ENCODE results near the gene PCNX4. TPM values are rescaled to one million over a fixed set of nuclear protein-coding genes. Genes with fewer than 3 reads are reported as not detected.
A peak's percentile ranks its signal among the peaks of the same experiment; 100 is the strongest.

Gene PCNX4
- total and polyA plus RNA-seq, 9 donors, result 19.2 to 83.4 (median 56.8) TPM

DNA sequence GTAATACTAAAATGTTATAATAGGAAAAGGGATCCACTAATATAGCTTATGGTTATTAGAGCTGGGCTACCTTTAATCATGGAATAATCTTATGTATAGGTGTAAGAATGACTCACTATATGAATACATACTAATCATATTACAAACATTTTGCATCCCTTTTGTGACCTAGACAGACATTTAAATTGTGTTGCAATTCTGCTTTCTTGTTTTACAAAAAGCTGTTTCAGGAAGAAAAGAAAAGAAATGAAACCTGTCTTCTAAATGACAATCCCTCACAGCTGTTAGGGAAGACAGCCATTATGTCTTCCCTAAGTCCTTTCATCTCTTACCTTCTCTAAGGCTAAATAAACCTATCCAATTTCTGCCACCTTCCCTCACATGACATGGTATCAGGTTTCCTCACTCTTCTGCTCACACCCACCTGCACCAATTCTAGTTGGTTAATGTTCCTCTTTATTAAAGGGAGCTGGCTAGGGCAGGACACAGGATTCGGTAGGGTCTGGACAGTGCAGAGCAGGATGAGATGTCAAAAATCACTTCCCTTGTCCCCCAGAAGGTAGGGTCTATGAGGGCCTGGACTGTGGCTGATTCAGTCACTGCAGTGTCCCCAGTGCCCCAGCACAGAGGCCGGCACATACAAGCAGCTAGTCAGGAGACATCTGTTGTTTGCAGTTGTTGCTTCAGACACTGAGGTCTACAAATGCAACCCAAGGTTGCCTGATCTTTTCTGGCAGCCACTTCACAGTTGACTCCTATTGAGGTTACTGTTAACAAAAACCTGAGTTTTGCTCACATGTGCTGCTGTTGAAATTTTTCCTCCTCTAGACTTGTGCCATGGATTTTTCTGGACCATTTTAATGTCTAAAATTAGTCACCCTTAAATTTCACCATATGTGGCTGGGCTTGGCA, 69.7 kb downstream of the PCNX4 start:
- Histone ChIP-seq H3K27me3 (no peaks in the 10 kb centered on the region), H3K36me3 (no peaks in the 10 kb centered on the region), H3K9me3 (no peaks in the 10 kb centered on the region), H3K4me3 (no peak overlapping the region), H3K4me1 (ENCODE audit: insufficient read depth) (peaks cover 9% of the 10 kb centered on the region), H3K27ac (peak overlapping the region in 1 of 2 donors; percentile 3)
- no peak for TF ChIP-seq EP300 (IDR thresholded peaks at IDR 0.05)
- TF ChIP-seq POLR2A (IDR thresholded peaks at IDR 0.05), result no peak
- TF ChIP-seq, protein P1, sequence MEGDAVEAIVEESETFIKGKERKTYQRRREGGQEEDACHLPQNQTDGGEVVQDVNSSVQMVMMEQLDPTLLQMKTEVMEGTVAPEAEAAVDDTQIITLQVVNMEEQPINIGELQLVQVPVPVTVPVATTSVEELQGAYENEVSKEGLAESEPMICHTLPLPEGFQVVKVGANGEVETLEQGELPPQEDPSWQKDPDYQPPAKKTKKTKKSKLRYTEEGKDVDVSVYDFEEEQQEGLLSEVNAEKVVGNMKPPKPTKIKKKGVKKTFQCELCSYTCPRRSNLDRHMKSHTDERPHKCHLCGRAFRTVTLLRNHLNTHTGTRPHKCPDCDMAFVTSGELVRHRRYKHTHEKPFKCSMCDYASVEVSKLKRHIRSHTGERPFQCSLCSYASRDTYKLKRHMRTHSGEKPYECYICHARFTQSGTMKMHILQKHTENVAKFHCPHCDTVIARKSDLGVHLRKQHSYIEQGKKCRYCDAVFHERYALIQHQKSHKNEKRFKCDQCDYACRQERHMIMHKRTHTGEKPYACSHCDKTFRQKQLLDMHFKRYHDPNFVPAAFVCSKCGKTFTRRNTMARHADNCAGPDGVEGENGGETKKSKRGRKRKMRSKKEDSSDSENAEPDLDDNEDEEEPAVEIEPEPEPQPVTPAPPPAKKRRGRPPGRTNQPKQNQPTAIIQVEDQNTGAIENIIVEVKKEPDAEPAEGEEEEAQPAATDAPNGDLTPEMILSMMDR (IDR thresholded peaks at IDR 0.05), result no peak
- WGBS, 3 donors, result 41 to 77% (median 43%) methylated on average over 2 of the region's 2 CpGs
- intact Hi-C loops (cut with DNase I), result no loop called here
- peak in 2 of 5 donors; percentile 37 to 54 for DNase-seq

DNA sequence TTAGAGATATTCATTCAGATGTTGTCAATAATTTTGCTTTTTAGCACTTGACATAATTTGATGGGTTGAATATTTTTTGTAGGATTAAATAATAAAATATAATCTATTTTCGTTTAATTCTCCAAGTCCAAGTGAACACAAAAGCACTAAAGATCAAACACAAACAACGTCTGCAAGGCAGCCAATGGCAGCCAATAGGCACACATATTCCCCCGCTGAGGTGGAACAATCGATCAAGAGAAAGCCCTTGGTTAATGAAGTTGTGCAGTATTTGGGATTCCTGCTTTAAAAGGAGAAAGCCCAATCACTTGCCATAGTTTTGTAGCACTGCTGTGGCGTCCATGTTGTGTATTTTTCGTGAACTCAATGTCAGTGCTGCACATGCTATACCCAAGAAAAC, 72.0 kb downstream of the PCNX4 start:
- DNase-seq, result no peak
- Histone ChIP-seq H3K9me3 (no peaks in the 10 kb centered on the region), H3K4me1 (ENCODE audit: insufficient read depth) (peaks cover 9% of the 10 kb centered on the region), H3K27ac (no peak overlapping the region), H3K4me3 (peak overlapping the region; percentile 71), H3K27me3 (no peaks in the 10 kb centered on the region), H3K36me3 (no peaks in the 10 kb centered on the region)
- TF ChIP-seq POLR2A (IDR thresholded peaks at IDR 0.05), result no peak
- TF ChIP-seq, protein P1 (IDR thresholded peaks at IDR 0.05), result no peak
- no peak for TF ChIP-seq EP300 (IDR thresholded peaks at IDR 0.05)
- intact Hi-C loops (cut with DNase I), result loop anchor here in 1 of 4 donors (2.0 kb wide), 1 partner anchor 85 kb away; the partner anchor contains the start of gene PPM1A
- 59 to 70% (median 60%) methylated on average over 6 of the region's 6 CpGs for WGBS, 3 donors

GRCh38 chr14:60164404-60164711, 72.6 kb downstream of the PCNX4 start:
- peak overlapping the region; percentile 80 to 88 for H3K27ac ChIP-seq
- 12 to 20% (median 12%) methylated on average over 5 of the region's 5 CpGs for WGBS, 3 donors

DNA sequence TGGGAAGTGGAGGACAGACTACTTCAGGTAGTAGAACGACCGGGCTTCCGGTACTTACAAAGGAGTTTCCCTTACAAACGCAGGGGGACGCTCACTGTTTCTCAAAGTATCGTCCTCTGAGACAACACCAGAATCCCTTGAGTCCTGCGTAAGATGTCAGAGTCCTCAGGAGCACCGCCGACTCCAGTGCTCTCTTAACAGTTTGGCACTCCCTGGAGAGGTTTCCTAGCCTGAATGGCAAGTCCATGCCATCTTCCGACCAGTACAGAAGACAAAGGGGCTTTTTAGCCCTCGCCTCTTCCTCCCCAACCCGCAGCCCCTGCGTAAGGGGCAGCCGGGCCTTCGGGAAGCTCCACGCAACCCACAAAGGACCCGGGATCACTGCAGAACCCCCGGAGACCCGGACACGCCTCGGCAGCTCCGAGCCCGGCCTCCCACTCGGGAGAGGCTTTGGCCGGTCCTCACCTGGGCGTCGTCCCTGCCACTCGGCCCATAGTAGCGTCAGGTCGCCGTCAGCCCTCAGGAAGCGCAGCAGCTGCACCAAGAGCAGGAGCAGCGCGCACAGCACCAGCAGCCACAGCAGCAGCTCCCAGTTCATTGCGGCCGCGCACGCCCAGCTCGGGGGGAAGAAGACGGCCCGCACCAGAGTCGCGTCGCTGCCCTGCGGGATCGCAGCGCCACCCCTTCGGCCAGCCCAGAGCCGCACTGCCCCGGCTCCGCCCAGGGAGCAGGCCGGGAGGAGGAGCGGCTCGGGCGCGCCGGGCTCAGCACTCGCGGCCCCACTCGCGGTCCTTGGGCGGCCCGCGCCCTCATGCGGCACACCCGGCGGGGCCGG, 73.2 kb downstream of the PCNX4 start, which contains the start of gene DHRS7:
Gene DHRS7, minus strand, starts transcription at position 687 of the 835 bp plus-strand sequence. Its CDS starts 89 bp downstream, at position 598.
- no peaks in the 10 kb centered on the region for H3K27me3 ChIP-seq
- H3K4me1 ChIP-seq (ENCODE audit: insufficient read depth), result peaks cover 9% of the 10 kb centered on the region
- no peaks in the 10 kb centered on the region for H3K36me3 ChIP-seq
- H3K9me3 ChIP-seq, result no peaks in the 10 kb centered on the region
- 0 to 1% (median 1%) methylated on average over 68 of the region's 68 CpGs for WGBS, 3 donors
- intact Hi-C loops (cut with DNase I), result loop anchor here in 3 of 4 donors (2.0 to 5.0 kb wide), 2 partner anchors 73 to 84 kb away; partner anchors contain the start of genes PCNX4 (in 2 of the 3) and PPM1A (in 1 of the 3)
- TF ChIP-seq POLR2A (IDR thresholded peaks at IDR 0.05) (peak; percentile 56), EP300 (IDR thresholded peaks at IDR 0.05) (no peak)
- TF ChIP-seq, protein P1 (IDR thresholded peaks at IDR 0.05), result peak in 2 of 3 donors; percentile 28 to 39
- peak; percentile 75 to 88 (median 82) for DNase-seq
- H3K4me3 ChIP-seq, result peak within 1 kb of the TSS; percentile 71
- H3K27ac ChIP-seq, result peak within 1 kb of the TSS; percentile 80 to 88

More at GRCh38 chr14:60164404-60164711, 72.6 kb downstream of the PCNX4 start:
- Histone ChIP-seq H3K4me3 (peak overlapping the region; percentile 71), H3K4me1 (ENCODE audit: insufficient read depth) (peaks cover 9% of the 10 kb centered on the region), H3K27me3 (no peaks in the 10 kb centered on the region), H3K36me3 (no peaks in the 10 kb centered on the region), H3K9me3 (no peaks in the 10 kb centered on the region)
- intact Hi-C loops (cut with DNase I), result loop anchor here in 1 of 4 donors (2.0 kb wide), 1 partner anchor 84 kb away; the partner anchor contains the start of gene PPM1A
- TF ChIP-seq EP300 (IDR thresholded peaks at IDR 0.05) (no peak), POLR2A (IDR thresholded peaks at IDR 0.05) (no peak)
- TF ChIP-seq, protein P1 (IDR thresholded peaks at IDR 0.05), result no peak
- DNase-seq, result no peak

All from ovary (tissue), 9 donors.